HG03135 (cell line): Measurements from ENCODE around the gene PAFAH2.

ENCODE experiments used
- ATAC-seq: cut with Tn5 transposase; IDR thresholded peaks from one replicate; pipeline ENCODE4 v1.9.1; 2021; ENCODE audit warnings: mild to moderate bottlenecking, moderate library complexity; ENCODE audit not compliant: unreplicated experiment

The PAFAH2 gene

GRCh38 chr1:26031611-26032220 lies 33.9 kb upstream of the PAFAH2 start:
- no peak for ATAC-seq

DNA sequence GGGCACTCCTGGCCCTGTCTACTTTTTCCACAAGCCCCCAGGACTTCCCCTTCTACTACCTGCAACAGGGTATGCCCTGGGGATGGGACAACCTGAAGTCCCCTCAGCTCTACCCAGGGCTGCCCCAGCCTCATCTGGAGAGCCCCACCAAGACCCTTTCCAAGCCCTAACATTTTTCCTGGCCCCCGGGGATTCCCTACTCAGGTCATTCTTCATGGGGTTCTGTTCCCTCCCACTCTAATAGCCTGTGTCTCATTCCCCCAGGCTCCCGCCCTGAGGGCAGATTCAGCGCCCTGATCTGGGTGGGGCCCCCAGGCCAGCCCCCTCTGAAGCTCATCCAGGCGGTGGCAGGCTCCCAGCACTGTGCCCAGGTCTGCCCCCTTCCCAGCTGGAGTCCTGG lies 33.3 kb upstream of the PAFAH2 start:
- no peak for ATAC-seq

DNA sequence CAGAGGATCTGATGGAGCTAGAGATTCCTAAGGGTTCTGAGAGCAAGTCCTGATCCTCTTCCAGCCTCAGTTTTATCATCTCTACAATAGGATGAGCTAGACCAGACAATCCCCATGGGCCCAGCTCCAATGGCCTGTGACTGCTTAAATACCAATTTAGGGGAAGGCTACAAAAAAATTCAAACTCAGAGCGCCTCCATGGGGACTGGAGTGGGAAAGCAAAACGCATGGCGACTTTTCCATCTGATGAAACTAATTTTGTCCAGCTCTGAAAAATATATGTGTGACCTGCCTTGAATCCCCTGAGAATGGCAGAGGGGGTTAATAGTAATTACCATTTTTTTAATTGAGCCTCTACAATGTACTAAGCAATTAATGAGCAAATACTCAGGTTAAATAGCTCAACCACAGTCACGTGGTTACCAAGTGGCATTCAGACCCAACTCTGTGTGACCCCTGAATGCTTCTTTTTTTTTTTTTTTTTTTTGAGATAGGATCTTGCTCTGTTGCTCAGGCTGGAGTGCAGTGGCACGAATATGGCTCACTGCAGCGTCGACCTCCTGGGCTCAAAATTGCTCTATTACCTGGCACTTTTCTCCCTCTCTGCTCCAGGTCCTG lies 32.1 kb upstream of the PAFAH2 start:
- no peak for ATAC-seq

DNA sequence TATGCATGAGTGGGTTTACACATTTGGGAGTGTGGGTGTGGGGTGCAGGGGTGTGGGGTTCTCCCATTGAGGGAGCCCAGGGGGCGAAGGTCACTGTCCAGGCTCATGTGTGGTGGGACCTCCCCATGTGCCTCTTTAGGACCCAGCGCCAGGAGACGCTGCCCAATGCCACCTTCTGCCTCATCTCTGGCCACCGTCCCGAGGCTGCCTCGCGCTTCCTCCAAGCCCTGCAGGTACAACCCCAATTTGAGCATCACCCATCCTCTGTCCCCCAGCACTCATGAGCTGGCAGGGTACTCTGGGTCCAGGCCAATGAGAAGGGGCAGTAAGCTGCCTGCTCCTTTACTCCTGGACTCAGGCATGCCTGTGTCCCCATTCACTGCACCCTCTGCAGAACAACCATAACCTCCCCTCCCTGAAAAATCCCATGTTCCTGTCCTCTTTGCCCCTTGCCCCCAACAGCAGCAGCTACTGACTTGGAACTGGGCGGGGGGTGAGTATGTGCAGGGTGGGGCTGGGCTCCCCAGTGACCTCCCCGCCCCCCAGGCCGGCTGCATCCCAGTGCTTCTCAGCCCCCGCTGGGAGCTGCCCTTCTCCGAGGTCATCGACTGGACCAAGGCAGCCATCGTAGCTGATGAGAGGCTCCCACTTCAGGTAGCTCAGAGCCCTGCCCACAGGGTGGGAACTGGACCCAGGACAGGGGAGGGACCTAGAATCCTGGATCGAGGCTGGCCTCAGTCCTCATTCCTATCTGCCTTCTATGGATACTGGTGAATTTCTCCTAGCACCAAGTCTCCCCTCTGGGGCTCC lies 31.4 kb upstream of the PAFAH2 start:
- no peak for ATAC-seq

GRCh38 chr1:26028490-26028980 lies 30.7 kb upstream of the PAFAH2 start:
- no peak for ATAC-seq

DNA sequence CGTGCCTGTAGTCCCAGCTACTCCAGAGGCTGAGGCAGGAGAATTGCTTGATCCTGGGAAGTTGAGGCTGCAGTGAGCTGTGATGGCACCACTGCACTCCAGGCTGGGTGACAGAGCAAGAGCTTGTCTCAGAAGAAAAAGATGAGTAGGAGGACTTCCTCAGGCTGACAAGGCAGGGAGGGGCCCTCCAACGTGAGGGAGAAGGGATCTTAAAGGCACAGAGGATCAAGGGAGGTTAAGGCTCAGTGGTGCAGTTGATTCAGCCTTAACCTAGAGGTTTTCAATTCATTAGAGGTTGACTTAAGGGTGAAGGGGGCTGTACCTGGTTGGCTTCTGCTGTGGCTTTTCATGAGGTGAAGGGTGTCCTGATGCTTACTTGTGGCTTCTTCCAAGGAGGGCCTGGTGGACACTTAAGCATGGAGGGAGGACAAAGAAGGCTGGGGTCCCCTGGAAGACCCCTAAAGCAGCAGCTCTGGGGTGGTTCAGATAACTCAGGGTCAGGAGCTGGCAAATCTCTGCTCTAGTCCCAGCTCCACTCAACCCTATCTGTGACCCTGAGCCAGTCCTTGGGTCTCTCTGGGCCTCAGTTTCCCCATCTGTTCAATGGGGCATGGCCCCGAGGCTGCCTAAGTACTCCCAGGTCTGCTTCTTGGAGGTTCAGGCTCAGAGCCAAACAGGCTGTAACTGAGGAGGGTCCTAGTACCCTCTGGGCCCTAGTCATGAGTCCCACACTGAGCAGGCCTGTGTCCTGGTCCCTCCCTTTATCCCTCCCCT lies 30.0 kb upstream of the PAFAH2 start:
- no peak for ATAC-seq

DNA sequence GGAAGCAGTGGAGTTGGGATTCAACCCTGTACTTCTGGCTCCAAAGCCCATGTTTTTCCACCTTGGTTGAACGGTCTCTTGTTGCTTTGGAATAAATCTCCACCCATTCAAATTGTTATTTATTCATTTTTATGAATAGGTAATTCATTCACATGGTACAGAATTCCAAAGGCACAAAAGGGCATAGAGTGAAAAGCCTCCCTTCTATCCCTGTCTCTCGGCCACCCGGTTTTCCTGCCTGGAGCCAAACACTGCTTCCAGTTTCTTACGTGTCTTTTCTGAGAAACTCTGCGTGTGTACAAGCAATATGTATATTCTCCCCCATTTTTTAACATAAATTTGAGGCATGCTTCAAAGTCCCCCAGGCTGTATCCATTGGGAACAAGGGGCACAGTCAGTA lies 27.7 kb upstream of the PAFAH2 start:
- ATAC-seq, result no peak

GRCh38 chr1:26025060-26025459 lies 27.2 kb upstream of the PAFAH2 start:
- ATAC-seq, result no peak

DNA sequence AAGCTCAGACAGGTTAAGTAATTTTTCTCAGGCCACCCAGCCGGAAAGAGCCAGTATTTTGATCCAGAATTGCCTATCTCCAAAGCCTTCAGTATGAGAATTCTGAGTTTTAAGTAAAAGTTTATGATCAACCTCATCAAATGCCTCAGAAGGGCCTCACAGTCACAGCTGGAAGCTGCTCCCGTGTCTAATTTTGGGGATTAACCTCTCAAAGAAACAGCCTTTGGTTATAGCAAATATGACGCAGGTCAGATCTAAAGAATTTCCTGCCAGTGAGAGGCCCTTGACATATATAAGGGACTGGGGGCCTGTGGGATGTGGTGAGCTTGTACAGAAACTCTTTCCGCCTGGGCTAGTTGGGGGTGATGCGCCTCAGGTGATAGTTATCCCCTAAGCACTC lies 26.0 kb upstream of the PAFAH2 start:
- ATAC-seq, result no peak

- no peak for ATAC-seq
Measured at GRCh38 chr1:26023009-26023408, 25.1 kb upstream of the PAFAH2 start.

- no peak for ATAC-seq
Measured at GRCh38 chr1:26022404-26022779, 24.5 kb upstream of the PAFAH2 start.

- no peak for ATAC-seq
Measured at GRCh38 chr1:26021647-26022403, 24.0 kb upstream of the PAFAH2 start, which contains the start of gene EXTL1. TSS of gene EXTL1 (plus strand) at chr1:26021775. CDS start at chr1:26022647, 872 bp downstream.

GRCh38 chr1:26020941-26021646 lies 23.2 kb upstream of the PAFAH2 start:
- no peak for ATAC-seq

DNA sequence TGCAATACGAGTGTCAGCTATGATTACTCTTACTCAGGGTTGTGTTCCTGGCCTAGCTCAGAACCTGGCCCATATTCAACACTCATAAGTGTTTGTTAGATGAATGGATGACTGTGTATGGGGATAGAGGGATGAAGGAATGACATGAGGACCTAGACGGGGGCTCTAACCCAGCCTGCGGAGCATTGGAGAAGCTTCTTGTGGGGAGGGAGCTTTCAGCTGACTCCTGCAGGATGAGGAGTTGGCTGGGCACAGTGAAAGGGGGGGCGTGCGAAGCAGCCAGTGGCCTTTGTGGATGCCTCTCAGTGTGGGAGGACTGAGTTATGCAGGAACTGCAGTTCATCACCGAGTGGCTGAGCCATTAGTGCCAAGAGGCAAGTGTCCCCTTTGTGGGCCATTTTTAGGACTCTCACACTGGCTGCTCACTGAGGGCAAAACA lies 22.5 kb upstream of the PAFAH2 start:
- no peak for ATAC-seq

- no peak for ATAC-seq
Measured at GRCh38 chr1:26019641-26020315, 21.9 kb upstream of the PAFAH2 start.

DNA sequence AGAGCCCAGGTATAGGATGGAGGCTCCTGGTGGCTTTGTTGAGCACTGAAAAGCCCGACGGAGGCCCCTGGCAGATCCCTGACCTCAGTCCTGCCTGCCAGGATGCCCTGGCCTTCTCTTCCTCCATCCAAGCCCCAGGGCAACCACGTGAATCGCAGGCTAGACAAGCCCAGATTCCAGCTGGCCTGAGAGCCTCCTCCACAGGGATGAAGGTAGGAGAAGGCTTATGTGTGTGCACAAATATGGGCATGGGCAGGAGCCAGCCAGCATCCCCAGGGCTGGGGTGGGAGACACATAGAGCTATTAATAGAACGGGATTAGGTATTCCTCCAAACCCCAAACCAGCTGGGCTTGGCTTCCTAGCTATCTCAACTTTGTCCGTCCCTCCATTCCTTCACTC lies 19.7 kb upstream of the PAFAH2 start:
- no peak for ATAC-seq

GRCh38 chr1:26016953-26017545 lies 19.2 kb upstream of the PAFAH2 start:
- no peak for ATAC-seq

- no peak for ATAC-seq
Measured at GRCh38 chr1:26016258-26016952, 18.5 kb upstream of the PAFAH2 start.
